GM13976 (cell line): ENCODE data around the gene RASA3.
"Not testable (repeated sequence)": the region's sequence is repeated elsewhere in the genome, so short reads cannot be mapped to it uniquely, and the experiment has no call there.

Experiments used
- DNase-seq: peaks from one replicate; pipeline ENCODE4 v3.0.0; 2012; ENCODE audit warnings: low spot score
- CTCF ChIP-seq: IDR thresholded peaks from 2 replicates; pipeline ENCODE4 v1.5.1; 2012; ENCODE audit warnings: borderline replicate concordance, mild to moderate bottlenecking; ENCODE audit not compliant: insufficient read depth; ENCODE audit errors: extremely low read depth, missing control alignments, control extremely low read depth
- in situ Hi-C: fragments of 300-500 bp; cut with MboI; formaldehyde crosslinking; loops from one replicate; pipeline ENCODE4 v1.12.0; 2022; ENCODE audit warnings: low sequenced_read_pairs, mixed read lengths, inconsistent platforms; ENCODE audit not compliant: unreplicated experiment

The RASA3 gene, protein sequence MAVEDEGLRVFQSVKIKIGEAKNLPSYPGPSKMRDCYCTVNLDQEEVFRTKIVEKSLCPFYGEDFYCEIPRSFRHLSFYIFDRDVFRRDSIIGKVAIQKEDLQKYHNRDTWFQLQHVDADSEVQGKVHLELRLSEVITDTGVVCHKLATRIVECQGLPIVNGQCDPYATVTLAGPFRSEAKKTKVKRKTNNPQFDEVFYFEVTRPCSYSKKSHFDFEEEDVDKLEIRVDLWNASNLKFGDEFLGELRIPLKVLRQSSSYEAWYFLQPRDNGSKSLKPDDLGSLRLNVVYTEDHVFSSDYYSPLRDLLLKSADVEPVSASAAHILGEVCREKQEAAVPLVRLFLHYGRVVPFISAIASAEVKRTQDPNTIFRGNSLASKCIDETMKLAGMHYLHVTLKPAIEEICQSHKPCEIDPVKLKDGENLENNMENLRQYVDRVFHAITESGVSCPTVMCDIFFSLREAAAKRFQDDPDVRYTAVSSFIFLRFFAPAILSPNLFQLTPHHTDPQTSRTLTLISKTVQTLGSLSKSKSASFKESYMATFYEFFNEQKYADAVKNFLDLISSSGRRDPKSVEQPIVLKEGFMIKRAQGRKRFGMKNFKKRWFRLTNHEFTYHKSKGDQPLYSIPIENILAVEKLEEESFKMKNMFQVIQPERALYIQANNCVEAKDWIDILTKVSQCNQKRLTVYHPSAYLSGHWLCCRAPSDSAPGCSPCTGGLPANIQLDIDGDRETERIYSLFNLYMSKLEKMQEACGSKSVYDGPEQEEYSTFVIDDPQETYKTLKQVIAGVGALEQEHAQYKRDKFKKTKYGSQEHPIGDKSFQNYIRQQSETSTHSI

DNA sequence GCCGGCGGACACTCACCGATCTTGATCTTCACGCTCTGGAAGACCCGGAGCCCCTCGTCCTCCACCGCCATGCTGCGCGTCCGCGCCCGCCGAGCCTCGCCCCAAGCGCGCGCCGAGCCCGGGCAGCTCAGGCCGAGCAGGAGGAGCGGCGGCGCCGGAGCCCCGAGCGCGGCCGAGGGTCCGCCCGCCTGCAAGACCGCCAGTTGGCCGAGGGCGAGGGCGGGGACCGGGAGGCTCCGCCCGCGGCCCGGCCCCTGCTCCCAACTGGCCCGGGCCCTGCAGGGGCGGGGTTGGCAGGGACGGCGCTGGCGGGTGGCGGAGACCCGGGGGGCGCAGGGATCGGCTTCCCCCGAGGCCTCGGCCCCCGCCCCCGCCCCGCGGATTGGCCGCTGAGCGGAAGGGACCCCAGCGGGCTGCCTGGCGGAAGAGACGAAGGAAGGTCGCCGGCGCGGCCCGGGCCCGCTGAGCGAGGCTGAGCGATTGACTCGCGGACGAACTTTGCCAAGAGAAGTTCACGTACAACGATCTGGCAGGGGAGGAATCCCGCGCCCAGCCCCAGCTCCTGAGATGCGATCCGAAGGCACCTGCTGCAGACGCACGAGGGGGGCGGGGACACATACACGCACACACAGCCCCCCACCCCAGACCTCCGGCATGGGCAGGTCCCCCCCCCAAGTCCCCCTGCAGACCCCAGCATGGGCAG, at the start of gene RASA3:
TSS of gene RASA3 (minus strand) at position 205 of the 703 bp plus-strand sequence. CDS start at position 71, 134 bp downstream.
- peak; percentile 96 for DNase-seq
- no peak for TF ChIP-seq CTCF
- in situ Hi-C loops, result no loop called here

- no peak for TF ChIP-seq CTCF
- in situ Hi-C loops, result no loop called here
- no peak for DNase-seq
These were observed 46.8 kb upstream of the RASA3 start, which contains the start of gene CFAP97D2 for GRCh38 chr13:114179087-114179658. TSS of gene CFAP97D2 (plus strand) at chr13:114179257. CDS start at chr13:114179331, 74 bp downstream.

- no peak for DNase-seq
- no peak for TF ChIP-seq CTCF
- in situ Hi-C loops, result no loop called here
These were observed 45.0 kb upstream of the RASA3 start for GRCh38 chr13:114177245-114178010.

DNA sequence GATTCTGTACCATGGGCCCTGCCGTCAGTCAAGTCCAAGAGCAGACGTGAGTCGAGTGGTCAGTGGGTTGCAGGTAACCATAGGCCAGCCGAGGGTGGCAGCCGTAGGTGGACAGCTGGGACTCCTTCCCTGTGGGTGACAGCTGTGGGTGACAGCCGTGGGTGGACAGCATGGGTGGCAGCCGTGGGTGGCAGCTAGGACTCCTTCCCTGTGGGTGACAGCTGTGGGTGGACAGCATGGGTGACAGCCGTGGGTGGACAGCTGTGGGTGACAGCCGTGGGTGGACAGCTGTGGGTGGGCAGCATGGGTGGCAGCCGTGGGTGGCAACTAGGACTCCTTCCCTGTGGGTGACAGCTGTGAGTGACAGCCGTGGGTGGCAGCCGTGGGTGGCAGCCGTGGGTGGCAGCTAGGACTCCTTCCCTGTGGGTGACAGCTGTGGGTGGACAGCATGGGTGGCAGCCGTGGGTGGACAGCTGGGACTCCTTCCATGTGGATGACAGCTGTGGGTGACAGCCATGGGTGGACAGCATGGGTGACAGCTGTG, 44.0 kb upstream of the RASA3 start:
- DNase-seq, in situ Hi-C loops: not testable (repeated sequence)

DNA sequence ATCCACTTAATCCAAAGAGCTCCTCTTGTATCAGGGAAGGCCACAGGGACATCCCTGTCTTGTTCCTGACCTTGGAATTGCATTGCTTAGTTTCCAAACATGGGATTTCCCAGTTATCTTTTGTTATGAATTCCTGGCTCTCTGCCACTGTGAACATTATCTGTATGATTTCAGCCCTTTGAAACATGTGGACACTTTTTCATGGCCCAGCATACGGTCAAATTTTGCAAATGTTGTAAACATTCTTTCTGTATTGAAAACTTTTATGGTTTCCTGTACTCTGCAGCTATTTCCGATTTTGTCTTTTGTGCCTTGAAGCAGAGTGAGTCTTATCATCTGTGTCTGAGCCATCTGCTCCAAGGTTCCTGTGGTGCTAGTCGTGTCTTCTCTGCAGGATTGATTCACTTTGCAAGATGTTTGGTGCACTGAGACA, 42.1 kb upstream of the RASA3 start:
- in situ Hi-C loops, result no loop called here
- DNase-seq, result no peak
- no peak for TF ChIP-seq CTCF

DNA sequence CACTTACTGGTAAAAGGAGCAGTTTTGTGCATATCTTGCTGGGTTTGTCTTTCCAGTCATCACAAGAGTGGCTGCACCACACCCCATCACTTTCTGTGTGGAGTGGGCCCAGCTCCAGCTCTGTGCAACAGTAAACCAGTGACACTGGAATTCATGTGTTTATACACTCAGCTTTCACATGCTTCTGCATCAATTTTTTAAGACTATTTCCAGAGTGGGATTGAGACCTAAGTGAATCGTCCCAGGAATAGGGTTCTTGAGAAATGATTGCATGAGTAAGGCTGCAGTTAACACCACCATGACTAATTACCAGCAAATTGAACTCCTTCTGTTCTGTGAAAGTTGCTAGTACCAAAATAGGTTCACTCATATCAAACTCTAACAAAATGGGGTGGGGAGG, 41.3 kb upstream of the RASA3 start:
- DNase-seq, result no peak
- in situ Hi-C loops, result no loop called here
- TF ChIP-seq CTCF, result no peak
